Camera-type eye (tissue), 1 donor: ENCODE results near the gene STIM2. TPM values are rescaled to one million over a fixed set of nuclear protein-coding genes. Genes with fewer than 3 reads are reported as not detected.

Experiments used
- total RNA-seq: library from RNA; depleted of rRNA; stranded (reverse); fragments of >200 nt; gene quantifications from one replicate; pipeline ENCODE4 v1.2.3, GENCODE V29; 2014

STIM2 gene
- 25.0 TPM for total RNA-seq

GRCh38 chr4:26860157-26860921 is at the start of gene STIM2:
TSS of gene STIM2 (plus strand) at chr4:26860841.

